ENCODE measurements around the gene ZNHIT2. TPM values are rescaled to one million over a fixed set of nuclear protein-coding genes. Genes with fewer than 3 reads are reported as not detected.

Gene ZNHIT2
- total and polyA plus RNA-seq, 3 experiments from 2014 or later = 15.2 to 20.1 (median 19.8) TPM

- Histone ChIP-seq H3K27me3 (ENCODE audit: insufficient read depth, low read length, poor library complexity, severe bottlenecking) (no peaks in the 10 kb centered on the region), H3K27ac (ENCODE audit: low read depth, low read length) (peak overlapping the region; percentile 100), H3K36me3 (ENCODE audit: insufficient read depth, low read length) (peaks cover 44% of the 10 kb centered on the region), H3K4me3 (ENCODE audit: low read length) (peak overlapping the region; percentile 99), H3K4me1 (ENCODE audit: insufficient read depth, low read length) (peaks cover 31% of the 10 kb centered on the region), H3K9me3 (ENCODE audit: low read length) (no peaks in the 10 kb centered on the region)
- DNase-seq = peak in 3 of 5 donors; percentile 31 to 57 (median 49)
- POLR2A ChIA-PET = interaction anchor here (0.6 to 4.0 kb wide), 4 partner anchors 11 to 463 kb away, joined by 3 to 60 read pairs (median 22); partner anchors contain the start of genes FAU, MRPL49, TM7SF2 and ZNHIT2
- Mint-ChIP-seq H3K27ac (peak overlapping the region; percentile 98 to 100 (median 100)), H3K27me3 (peaks cover 0 to 4% of the 10 kb centered on the region in 2 donors), H3K4me3 (peak overlapping the region; percentile 94 to 100 (median 98)), H3K36me3 (peaks cover 0 to 67% (median 4%) of the 10 kb centered on the region in 3 donors), H3K9me3 (no peaks in the 10 kb centered on the region), H3K4me1 (peaks cover 35 to 52% (median 36%) of the 10 kb centered on the region in 3 donors)
- CTCF ChIA-PET = interaction anchor here (2.1 to 2.2 kb wide), 2 partner anchors 11 to 182 kb away, joined by 7 read pairs; partner anchors contain the start of genes CDC42EP2, FAU and MRPL49
These were observed 15.6 kb upstream of the ZNHIT2 start for GRCh38 chr11:65132988-65133700.

GRCh38 chr11:65132238-65132987 lies 14.9 kb upstream of the ZNHIT2 start:
- CTCF ChIA-PET = interaction anchor here (0.6 to 1.7 kb wide), 4 partner anchors 11 to 120 kb away, joined by 3 to 5 read pairs (median 4); partner anchors contain the start of genes FAU, MRPL49, TM7SF2 and ZNHIT2
- H3K27me3 Mint-ChIP-seq = peaks cover 0 to 4% of the 10 kb centered on the region in 2 donors
- H3K27ac ChIP-seq (ENCODE audit: low read depth, low read length) = no peak overlapping the region
- peak in 1 of 5 donors; percentile 44 for DNase-seq
- H3K4me1 Mint-ChIP-seq = peaks cover 33 to 52% (median 36%) of the 10 kb centered on the region in 3 donors
- H3K4me3 Mint-ChIP-seq = peak overlapping the region; percentile 71 to 100 (median 98)
- H3K27ac Mint-ChIP-seq = peak overlapping the region in 7 of 8 donors; percentile 51 to 100 (median 99)
- H3K27me3 ChIP-seq (ENCODE audit: insufficient read depth, low read length, poor library complexity, severe bottlenecking) = no peaks in the 10 kb centered on the region
- H3K4me1 ChIP-seq (ENCODE audit: insufficient read depth, low read length) = peaks cover 31% of the 10 kb centered on the region
- H3K9me3 Mint-ChIP-seq = no peaks in the 10 kb centered on the region
- peak overlapping the region; percentile 99 for H3K4me3 ChIP-seq (ENCODE audit: low read length)
- peaks cover 44% of the 10 kb centered on the region for H3K36me3 ChIP-seq (ENCODE audit: insufficient read depth, low read length)
- no peaks in the 10 kb centered on the region for H3K9me3 ChIP-seq (ENCODE audit: low read length)
- POLR2A ChIA-PET = interaction anchor here (1.8 to 4.0 kb wide), 2 partner anchors 10 to 11 kb away, joined by 11 to 60 read pairs; partner anchors contain the start of genes FAU and MRPL49
- peaks cover 0 to 73% (median 4%) of the 10 kb centered on the region in 3 donors for H3K36me3 Mint-ChIP-seq

GRCh38 chr11:65131895-65132237 lies 14.4 kb upstream of the ZNHIT2 start:
- peak overlapping the region in 4 of 7 donors; percentile 54 to 100 (median 96) for H3K4me3 Mint-ChIP-seq
- Histone ChIP-seq H3K4me1 (ENCODE audit: insufficient read depth, low read length) (peaks cover 31% of the 10 kb centered on the region), H3K27ac (ENCODE audit: low read depth, low read length) (no peak overlapping the region), H3K36me3 (ENCODE audit: insufficient read depth, low read length) (peaks cover 49% of the 10 kb centered on the region), H3K27me3 (ENCODE audit: insufficient read depth, low read length, poor library complexity, severe bottlenecking) (no peaks in the 10 kb centered on the region), H3K4me3 (ENCODE audit: low read length) (no peak overlapping the region), H3K9me3 (ENCODE audit: low read length) (no peaks in the 10 kb centered on the region)
- ChIA-PET POLR2A (interaction anchor here (1.0 to 1.8 kb wide), 2 partner anchors 10 to 14 kb away, joined by 4 to 11 read pairs; partner anchors contain the start of genes FAU, MRPL49 and ZNHIT2), CTCF (interaction anchor here (0.6 to 1.7 kb wide), 6 partner anchors 10 to 120 kb away, joined by 3 to 5 read pairs (median 4); partner anchors contain the start of genes CAPN1, FAU, MRPL49 and TM7SF2)
- no peaks in the 10 kb centered on the region for H3K9me3 Mint-ChIP-seq
- H3K27ac Mint-ChIP-seq = peak overlapping the region in 7 of 8 donors; percentile 6 to 84 (median 50)
- H3K27me3 Mint-ChIP-seq = peaks cover 0 to 4% of the 10 kb centered on the region in 2 donors
- peaks cover 0 to 78% (median 5%) of the 10 kb centered on the region in 3 donors for H3K36me3 Mint-ChIP-seq
- H3K4me1 Mint-ChIP-seq = peaks cover 33 to 52% (median 36%) of the 10 kb centered on the region in 3 donors
- DNase-seq = peak in 1 of 5 donors; percentile 24

- H3K4me1 Mint-ChIP-seq = peaks cover 30 to 49% (median 32%) of the 10 kb centered on the region in 3 donors
- H3K27ac Mint-ChIP-seq = peak overlapping the region in 7 of 8 donors; percentile 14 to 92 (median 42)
- H3K9me3 ChIP-seq (ENCODE audit: low read length) = no peaks in the 10 kb centered on the region
- ChIA-PET POLR2A (interaction anchor here (1.0 to 1.8 kb wide), 2 partner anchors 9 to 14 kb away, joined by 4 to 11 read pairs; partner anchors contain the start of genes FAU, MRPL49 and ZNHIT2), CTCF (interaction anchor here (0.6 to 1.7 kb wide), 6 partner anchors 10 to 121 kb away, joined by 3 to 5 read pairs (median 4); partner anchors contain the start of genes CAPN1, FAU, MRPL49 and TM7SF2)
- H3K4me3 Mint-ChIP-seq = peak overlapping the region in 4 of 7 donors; percentile 20 to 99 (median 50)
- H3K36me3 Mint-ChIP-seq = peaks cover 0 to 83% (median 5%) of the 10 kb centered on the region in 3 donors
- no peaks in the 10 kb centered on the region for H3K27me3 ChIP-seq (ENCODE audit: insufficient read depth, low read length, poor library complexity, severe bottlenecking)
- peaks cover 0 to 4% of the 10 kb centered on the region in 2 donors for H3K27me3 Mint-ChIP-seq
- peaks cover 27% of the 10 kb centered on the region for H3K4me1 ChIP-seq (ENCODE audit: insufficient read depth, low read length)
- no peaks in the 10 kb centered on the region for H3K9me3 Mint-ChIP-seq
- H3K4me3 ChIP-seq (ENCODE audit: low read length) = no peak overlapping the region
- no peak overlapping the region for H3K27ac ChIP-seq (ENCODE audit: low read depth, low read length)
- peaks cover 53% of the 10 kb centered on the region for H3K36me3 ChIP-seq (ENCODE audit: insufficient read depth, low read length)
- DNase-seq = peak in 1 of 5 donors; percentile 24
These were observed 13.9 kb upstream of the ZNHIT2 start for GRCh38 chr11:65131417-65131776.

- Mint-ChIP-seq H3K9me3 (no peaks in the 10 kb centered on the region), H3K36me3 (peaks cover 0 to 88% (median 5%) of the 10 kb centered on the region in 3 donors), H3K27me3 (peaks cover 0 to 3% of the 10 kb centered on the region in 2 donors), H3K4me3 (peak overlapping the region in 4 of 7 donors; percentile 20 to 99 (median 50)), H3K4me1 (peaks cover 24 to 43% (median 27%) of the 10 kb centered on the region in 3 donors), H3K27ac (peak overlapping the region in 6 of 8 donors; percentile 26 to 92 (median 56))
- ChIA-PET CTCF (interaction anchor here (0.9 to 2.4 kb wide), 7 partner anchors 9 to 50 kb away, joined by 3 to 10 read pairs (median 5); partner anchors contain the start of genes CAPN1, FAU, MRPL49 and TM7SF2), POLR2A (interaction anchor here (1.0 to 1.8 kb wide), 2 partner anchors 9 to 13 kb away, joined by 4 to 11 read pairs; partner anchors contain the start of genes FAU, MRPL49 and ZNHIT2)
- Histone ChIP-seq H3K36me3 (ENCODE audit: insufficient read depth, low read length) (peaks cover 57% of the 10 kb centered on the region), H3K27me3 (ENCODE audit: insufficient read depth, low read length, poor library complexity, severe bottlenecking) (no peaks in the 10 kb centered on the region), H3K4me3 (ENCODE audit: low read length) (no peak overlapping the region), H3K27ac (ENCODE audit: low read depth, low read length) (no peak overlapping the region), H3K4me1 (ENCODE audit: insufficient read depth, low read length) (peaks cover 21% of the 10 kb centered on the region), H3K9me3 (ENCODE audit: low read length) (no peaks in the 10 kb centered on the region)
- DNase-seq = peak in 1 of 5 donors; percentile 38
These were observed 13.3 kb upstream of the ZNHIT2 start for GRCh38 chr11:65130631-65131416.

- Mint-ChIP-seq H3K9me3 (no peaks in the 10 kb centered on the region), H3K27ac (peak overlapping the region in 1 of 8 donors; percentile 52), H3K27me3 (peaks cover 0 to under 1% of the 10 kb centered on the region in 2 donors), H3K4me1 (peaks cover 16 to 34% (median 17%) of the 10 kb centered on the region in 3 donors), H3K4me3 (peak overlapping the region in 1 of 7 donors; percentile 64), H3K36me3 (peaks cover 0 to 95% (median 7%) of the 10 kb centered on the region in 3 donors)
- POLR2A ChIA-PET = interaction anchor here (0.6 kb wide), 1 partner anchor 1291 kb away, joined by 4 read pairs; the partner anchor contains the start of gene NPAS4
- Histone ChIP-seq H3K36me3 (ENCODE audit: insufficient read depth, low read length) (peaks cover 66% of the 10 kb centered on the region), H3K4me1 (ENCODE audit: insufficient read depth, low read length) (peaks cover 15% of the 10 kb centered on the region), H3K27me3 (ENCODE audit: insufficient read depth, low read length, poor library complexity, severe bottlenecking) (no peaks in the 10 kb centered on the region), H3K27ac (ENCODE audit: low read depth, low read length) (no peak overlapping the region), H3K9me3 (ENCODE audit: low read length) (no peaks in the 10 kb centered on the region), H3K4me3 (ENCODE audit: low read length) (no peak overlapping the region)
- CTCF ChIA-PET = interaction anchor here (0.9 to 2.4 kb wide), 3 partner anchors 8 to 18 kb away, joined by 3 to 10 read pairs (median 3); partner anchors contain the start of genes FAU, MRPL49, TM7SF2 and ZNHIT2
- DNase-seq = peak in 1 of 5 donors; percentile 44
These were observed 12.3 kb upstream of the ZNHIT2 start for GRCh38 chr11:65129649-65130441.
